GM18508 (cell line): Measurements from ENCODE around the gene PBX1.

Experiments used
- ATAC-seq: cut with Tn5 transposase; IDR thresholded peaks from one replicate; pipeline ENCODE4 v1.9.1; 2021; ENCODE audit warnings: moderate number of reproducible peaks; ENCODE audit not compliant: insufficient read depth, unreplicated experiment

The PBX1 gene

DNA sequence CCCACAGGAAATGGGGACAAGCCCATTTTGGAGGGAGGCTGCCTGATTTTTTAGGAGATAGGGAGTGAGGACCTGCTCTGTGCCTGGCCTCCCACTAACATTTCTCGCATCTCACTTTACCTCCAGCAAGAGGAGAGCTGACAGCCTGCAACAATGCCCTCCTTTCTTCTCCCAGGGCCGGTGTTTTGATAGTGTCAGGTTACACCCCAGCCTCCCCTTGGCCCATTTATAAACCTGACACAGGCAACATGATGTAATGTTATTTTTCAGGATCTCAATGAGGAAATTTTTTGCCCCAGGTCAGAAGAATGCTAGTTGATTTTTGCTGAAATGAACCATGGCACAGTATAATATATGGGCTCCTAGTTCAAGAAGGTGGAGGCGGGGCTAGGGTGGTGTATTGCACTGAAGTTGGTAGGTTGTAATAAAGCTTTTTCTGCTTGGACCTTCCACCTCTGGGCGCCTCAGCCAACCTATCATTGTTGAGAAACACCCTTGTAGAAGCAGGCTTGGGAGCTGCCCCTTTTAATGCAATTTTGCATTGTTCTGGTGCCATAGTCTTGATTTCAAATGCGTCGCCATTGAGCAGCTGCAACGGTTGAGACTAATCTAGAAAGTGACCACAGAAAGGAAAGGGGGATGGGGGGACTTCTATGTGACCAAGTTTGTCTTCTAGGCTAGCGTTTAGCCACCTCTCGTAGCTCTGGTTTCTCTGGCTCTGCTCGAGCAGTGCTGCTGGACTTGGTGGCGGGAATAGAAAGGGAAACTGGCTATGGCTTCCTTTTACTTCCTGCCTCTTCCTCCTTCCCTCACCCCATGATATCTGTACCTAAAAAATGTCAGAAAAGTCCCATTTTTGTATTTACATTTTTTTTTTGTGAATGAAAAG lies 53.0 kb downstream of the PBX1 start:
- no peak for ATAC-seq

DNA sequence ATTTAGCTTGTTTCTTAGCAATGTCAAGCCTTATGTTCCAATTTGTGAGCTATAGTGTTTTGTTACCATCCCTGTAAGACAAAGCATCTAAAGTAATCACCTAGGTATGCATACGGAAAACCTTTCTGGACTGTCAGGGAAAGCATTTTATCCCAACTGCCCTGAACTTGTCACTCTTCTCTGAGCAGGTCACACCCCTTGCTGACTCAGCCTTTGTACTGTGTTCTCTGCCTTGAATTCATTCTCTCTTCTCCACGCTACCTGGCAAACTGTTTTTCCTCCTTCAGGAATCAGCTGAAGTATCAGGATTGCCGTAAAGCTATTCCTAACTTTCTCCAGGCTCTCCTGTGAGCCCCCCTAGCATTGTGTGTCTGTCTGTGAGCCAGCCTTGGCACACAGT lies 54.2 kb downstream of the PBX1 start:
- ATAC-seq: no peak

DNA sequence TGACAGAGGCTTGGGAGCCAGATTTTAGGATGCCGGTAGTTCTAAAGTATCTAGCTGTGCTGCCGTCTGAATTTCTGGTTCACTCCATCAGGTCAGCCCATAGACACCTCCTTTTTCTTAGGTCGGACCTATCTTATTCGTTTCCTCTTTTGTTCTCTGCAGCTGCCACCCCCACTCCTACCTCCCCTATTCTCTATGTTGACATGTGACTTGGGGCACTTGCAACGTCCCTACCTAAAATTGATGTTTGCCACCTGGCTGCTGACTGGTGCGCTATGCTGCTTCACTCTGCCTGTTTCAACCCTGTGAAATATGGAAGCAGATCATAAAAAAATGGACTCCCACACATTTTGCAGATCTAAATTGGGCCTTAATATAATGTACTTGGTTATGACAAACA lies 55.3 kb downstream of the PBX1 start:
- ATAC-seq: no peak

DNA sequence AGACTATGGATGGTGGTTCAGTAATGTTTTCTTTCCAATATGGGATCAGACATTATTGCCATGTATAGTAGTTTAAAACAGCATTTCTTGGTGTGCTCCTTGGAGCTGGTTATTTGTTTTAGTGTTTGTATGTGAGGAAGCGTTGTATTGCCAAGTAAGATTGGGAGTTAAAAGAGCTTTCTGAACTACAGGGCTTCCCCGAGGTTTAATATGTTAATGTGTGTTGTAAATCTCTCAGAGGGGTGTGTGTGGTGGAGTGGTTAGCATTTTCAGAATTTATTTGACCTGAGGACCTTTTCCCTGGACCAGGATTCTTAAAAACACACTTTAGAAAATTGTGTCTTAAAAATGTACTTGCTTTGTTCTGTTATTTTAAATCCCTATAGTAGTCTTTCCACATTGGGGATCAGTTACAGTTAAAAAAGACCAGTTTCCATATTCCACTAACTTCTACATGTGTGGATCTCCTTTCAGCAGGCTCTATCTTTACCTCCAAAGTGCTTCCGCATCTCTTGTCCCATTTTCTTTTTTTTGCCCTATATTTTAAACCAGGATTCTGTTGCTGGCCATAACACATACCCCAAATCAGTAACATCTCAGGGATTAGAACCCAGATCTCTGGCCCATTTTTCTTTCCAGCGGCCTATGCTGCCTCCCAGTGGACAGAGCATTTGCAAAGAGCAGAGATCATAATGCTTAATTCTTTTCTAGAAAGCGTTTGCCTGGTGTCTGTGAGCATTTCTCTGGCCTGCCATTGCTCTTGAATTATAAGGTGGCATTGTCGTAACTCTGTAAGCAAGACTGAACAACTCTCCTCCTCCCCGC lies 58.6 kb downstream of the PBX1 start:
- no peak for ATAC-seq

DNA sequence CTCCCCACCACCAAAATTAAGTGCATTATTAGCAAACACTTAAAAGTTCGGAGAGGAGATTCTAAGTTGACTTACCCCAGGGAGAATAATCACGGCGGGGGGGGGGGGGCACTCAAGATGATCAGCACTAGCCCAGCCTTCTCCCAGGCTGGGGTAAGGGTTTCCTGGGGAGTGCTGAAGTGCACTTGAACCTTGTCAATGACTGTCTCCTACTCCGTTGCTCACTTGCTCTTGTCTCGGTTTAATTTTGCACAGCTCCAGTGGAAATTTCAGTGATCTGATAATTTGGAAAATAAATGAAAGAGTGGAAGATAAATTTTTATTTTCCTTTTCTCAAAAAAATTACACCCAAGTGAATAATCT lies 59.2 kb downstream of the PBX1 start:
- ATAC-seq: no peak

DNA sequence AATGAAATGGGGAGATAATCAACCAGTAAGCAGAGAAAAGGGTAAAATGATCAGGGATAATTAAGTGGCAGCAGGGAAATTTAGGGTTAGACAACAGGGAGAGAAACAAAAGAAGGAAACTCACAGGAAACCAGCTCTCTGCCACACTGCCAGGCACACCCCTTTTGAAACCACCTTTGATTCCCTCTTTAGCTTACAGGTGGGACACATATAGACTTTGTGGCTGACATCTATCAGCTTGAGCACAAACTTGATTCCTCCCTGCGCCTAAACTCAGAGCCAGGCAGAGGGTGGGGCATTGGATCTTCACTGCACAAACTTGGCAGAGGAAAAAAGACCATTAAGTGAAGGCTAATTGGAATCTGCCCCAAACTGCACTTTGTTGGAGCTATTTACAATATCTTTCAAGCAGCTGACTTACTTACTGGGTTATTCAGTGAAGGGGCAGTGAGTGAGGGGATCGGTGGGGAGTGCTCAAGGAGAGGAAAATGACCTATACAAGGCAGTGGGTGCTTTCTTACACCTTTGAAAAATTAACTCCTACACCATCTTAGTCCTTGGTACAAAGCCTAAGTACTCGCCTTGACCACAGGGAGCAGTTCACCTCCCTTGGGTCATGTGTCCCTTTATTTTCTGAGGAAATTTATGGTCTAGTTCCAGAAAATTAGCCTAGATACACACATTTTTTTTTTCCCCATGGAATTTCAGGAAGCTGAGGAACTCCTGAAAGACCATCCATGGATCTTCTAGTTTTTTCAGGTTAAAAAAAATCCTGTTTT lies 60.2 kb downstream of the PBX1 start:
- ATAC-seq: no peak

DNA sequence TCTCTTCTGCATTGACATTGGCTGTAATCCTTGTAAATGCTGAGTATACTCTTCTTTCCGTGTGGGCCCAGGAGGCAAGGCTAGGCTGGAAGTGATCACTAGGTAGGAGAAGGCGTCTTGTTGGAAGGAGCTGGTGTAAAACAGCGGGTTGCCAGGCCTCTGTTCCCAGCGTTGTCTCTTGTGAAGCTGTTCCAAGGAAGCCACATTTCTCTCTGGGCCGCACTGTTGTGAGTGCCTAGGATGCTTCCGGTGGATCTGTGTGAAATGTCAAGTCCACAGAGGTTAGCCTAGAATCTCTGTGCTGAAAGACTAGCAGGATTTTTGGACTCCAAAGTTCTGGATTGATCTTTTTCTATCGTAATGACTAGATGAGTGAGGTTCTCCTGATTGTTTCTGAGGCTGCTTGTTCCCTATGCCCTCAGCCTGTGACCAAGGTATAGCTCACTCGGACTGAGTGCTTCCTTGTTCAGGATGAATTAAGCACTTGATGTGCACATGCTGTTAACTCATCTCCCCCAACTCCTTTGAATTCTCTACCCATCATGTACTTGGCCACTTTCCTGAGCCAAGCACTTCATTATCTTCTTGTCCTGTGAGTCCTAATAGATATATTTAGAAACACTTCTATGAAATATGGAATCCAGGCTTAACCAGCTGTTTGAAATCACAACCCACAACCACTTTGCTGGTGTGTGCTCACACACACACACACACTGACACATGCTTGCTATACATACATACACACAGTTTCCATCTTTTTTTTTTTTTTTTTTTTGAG lies 63.3 kb downstream of the PBX1 start:
- ATAC-seq: no peak

DNA sequence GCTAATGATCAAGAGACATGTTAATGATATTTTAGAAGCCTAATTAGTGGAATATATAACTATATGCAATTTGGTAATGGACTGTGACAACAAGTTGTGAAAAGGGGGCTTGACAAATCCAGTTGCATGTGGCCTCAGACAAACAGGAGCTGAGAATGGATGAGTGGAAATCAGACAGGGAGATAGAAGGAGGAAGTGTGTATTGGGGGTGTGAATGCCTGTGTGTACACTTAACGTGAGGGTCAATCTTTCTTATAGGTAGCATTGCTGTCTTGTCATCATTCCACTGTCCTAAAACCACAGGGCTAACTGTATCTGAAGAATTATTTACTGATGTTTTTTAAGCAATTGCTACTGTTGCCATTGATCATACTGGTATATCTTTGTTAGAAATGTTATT lies 64.8 kb downstream of the PBX1 start:
- no peak for ATAC-seq

DNA sequence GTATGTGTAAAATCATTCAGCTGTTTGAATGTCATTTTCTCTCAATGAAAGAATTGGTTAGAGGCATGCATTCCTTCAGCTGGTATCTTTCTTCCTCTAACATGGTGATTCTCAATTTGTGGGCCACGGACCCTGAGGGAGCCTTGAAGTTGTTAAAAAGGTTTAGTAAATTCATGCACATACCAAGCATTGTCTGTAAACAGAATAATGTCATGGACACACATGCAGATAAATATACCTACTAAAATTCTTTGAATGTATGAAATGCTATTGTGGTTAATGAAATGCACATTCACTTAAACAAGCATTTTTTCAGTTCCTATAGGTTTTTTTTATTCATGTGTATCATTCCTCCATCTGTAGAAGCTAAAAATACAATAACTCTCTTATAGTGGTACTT lies 65.4 kb downstream of the PBX1 start:
- ATAC-seq: no peak

DNA sequence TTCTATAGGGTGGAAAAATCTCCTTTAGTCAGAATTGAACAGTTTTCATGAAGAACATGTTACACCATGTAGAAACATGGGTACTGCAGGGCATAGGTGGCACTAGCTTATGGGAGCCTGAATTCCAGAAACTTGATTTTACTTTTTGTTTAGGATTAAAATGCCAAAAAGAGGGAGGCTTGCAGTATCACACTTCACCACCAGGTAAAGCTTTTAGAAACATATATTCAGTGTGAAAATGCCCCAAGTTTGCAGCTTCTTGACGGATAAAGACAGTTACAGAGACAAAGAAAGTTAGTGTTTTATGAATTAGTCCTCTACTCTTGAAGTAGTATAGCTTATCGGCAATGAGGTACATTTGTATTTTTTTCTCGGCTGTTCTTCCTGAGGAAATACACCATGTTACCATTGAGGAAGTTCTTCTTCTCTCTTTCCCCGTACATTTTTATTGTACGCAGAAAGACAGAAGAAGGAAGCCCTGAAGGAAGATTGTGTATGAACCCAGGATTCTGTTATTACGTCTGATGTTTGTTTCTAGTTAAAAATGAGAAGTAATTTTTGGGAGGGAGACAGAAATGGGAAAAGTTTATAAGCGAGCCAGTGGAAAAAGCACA lies 66.1 kb downstream of the PBX1 start:
- no peak for ATAC-seq

DNA sequence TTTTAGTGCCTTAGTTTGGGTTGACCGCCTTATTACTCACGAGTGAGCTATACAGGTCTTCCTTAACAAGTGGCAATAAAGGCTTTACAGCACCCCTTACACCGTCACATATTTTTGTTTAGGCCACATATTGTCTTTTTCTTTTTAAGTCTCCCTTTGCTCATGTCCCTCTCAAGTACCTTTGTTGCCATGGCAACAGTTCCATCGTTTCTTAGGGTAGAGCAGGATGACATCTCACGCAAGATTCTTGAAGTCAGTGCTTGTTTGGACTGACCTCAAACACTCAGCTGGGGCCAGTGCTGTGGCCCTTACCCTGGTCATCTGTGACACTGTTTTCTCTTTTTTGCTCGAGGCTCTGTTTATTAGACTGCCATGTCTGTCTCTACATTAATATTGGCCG lies 69.8 kb downstream of the PBX1 start:
- ATAC-seq: no peak

DNA sequence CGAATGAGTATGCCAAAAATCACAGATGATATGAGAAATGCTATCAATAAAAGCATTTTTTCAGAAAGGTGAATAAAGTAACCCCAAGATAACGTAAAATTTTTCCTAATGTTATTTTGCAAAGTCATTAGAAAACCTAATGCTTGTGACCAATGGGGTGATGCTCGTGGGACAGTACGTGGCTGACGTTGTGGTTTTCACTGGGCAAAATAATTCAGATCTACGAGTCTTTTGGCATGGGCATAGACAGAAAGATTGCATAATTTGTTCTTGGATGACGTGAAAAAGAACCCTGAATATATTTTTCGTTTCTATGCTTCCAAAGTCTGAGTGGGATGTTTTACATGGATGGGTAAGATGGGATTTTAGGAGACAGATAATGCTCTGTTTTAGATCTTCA lies 71.0 kb downstream of the PBX1 start:
- ATAC-seq: no peak

DNA sequence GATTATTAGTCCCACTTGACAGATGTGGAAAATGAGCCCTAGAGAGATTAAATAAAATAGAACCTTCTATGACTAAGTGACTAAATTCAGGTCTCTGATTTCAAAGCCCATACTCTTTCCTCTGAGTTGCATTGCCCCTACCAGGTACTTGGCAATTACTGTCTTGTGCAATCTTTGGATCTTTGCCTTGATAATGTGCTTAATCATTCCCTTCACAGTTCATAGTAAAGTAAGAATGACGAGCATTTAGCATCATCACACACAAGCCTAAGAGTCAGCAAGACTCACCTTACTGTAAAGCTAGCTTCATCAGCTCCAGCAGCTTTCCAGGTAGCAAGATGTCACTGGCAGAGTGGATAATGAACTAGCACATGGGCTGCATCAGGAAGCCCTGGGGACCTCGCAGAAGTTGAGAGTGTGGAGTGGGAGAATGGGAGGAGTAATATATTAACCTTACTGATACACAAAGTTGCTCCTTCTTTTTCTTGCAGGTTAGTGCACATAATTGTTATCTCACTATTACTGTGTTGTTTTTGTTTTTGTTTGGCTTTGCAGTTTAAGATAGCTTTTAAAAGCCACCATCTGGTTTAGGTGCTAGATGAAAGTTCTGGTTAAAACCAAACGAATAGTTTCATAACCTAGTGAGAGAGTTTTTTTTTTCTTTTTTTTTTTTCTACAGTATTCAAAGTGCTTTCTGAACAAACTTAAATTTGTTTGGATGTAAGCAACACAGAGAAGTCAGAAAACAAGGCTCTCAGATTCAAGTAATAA lies 71.8 kb downstream of the PBX1 start:
- ATAC-seq: no peak

DNA sequence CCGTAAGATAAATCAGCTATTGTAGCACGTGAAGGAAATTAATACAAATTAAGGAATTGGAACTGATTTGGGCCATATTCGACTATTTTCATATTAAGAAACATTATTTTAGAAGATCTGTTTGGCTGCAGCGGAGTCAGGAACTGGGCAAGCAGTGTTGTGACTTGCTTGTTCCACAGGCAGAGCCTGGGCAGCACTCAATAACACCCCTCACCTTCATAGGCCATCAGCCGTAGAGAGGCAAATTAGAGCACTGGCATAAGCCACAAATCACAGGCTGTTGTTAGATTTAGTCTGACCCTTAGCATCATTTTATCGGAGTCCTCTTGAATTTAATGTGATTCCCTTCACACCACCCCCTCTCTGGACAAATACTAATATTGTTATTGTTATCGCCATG lies 72.8 kb downstream of the PBX1 start:
- ATAC-seq: no peak

DNA sequence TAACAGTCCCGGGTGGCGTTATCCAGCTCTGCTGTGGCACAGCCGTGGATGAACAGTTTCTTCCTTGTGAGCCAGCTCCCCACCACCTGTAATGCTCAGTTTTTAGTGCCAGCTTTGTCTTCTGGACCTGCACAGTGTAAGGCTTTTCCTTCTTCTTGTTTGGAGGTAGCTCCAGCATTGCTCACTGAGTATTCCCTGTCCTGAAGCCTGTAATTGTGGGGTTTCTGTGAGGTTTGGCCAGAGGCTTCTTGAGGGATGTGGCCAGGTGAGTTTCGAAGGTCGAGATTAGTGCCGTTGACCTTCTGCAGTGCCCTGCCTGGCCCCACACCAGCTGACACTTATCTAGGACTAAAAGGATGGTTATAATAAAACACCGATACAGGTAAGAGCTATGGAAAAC lies 75.0 kb downstream of the PBX1 start:
- no peak for ATAC-seq

DNA sequence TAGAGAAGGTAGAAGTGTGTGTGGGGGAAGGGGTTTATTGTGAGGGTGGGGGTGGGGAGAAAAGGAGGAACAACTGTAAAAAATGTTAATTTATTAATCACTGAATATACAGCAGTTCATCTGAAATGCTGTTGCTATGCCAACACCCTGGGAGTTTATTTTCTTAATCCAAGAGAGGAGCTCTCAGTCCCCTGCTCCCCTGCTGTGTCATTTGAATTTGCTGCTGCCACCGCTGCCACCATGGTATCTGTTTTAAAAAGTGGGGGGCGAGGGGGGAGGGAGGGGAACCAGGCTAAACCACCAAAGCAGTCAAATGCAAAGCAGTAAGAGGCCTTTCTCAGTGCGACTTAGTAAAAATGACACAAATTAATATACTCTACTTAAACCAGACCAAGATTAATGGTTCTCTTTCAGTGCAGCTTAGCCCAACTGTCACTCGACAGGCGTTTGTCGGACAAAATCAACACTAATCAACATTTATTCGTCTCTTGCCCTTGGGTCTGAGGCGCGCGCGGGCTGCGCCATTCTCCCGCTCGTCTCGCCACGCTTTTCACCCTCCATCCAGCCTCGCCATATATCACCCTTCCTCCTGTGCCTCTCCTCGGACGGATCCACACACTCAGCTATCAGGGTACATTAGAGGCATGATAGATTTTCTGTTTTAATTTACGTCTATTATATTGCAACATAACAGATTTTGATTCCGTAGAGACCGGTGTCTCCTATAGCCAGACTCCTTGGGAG lies 76.2 kb downstream of the PBX1 start:
- ATAC-seq: no peak

DNA sequence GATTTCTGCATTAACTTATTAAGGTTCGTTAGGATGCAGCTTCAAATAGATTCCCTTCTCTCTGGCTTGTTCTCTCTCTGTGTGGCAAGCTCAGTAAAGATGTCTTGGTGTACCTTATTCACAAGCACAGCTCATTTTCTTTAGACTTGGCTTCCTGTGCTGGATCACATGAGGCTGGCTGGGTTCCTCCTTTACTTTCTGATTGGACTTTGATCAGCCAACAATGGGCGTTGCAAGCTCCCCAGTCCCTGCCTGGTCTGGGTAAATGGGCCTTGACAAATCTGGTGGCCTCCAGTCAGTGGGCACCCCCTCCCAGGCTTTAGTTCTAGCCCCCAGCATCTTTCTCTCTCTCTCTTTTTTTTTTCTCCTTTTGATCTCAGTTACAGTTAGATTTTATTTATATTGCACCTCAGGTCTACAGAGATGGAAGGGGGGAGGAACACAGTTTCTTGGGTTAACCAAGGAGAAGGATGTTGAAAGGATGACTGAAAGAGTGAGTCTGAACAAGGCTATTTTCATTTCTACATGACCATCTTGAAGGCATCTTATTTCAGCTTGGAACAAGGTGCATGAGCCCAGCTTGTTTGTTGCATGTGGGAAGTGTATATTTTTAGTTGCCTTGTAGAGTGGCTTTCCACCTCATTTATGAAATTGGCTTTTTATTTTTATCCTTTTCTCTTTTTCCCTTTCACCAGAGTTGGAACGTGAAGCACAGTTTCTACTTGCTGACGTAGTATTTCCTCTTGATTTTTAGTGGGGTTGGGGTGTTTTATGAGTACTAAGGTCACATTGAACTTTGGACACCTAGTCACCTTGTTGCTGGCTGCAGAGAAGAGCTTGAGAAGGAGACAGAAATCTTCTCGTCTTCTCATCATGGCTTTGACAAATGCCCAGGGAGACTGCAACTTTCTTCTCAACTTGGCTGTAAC lies 77.1 kb downstream of the PBX1 start:
- ATAC-seq: no peak
